Fibroblast of skin of right biceps (primary cell): ENCODE results near the gene PRPF31.
A peak's percentile ranks its signal among the peaks of the same experiment; 100 is the strongest.

Experiments used
- DNase-seq: peaks from one replicate; pipeline ENCODE4 v3.0.0-alpha.2; 2013

Gene PRPF31

DNA sequence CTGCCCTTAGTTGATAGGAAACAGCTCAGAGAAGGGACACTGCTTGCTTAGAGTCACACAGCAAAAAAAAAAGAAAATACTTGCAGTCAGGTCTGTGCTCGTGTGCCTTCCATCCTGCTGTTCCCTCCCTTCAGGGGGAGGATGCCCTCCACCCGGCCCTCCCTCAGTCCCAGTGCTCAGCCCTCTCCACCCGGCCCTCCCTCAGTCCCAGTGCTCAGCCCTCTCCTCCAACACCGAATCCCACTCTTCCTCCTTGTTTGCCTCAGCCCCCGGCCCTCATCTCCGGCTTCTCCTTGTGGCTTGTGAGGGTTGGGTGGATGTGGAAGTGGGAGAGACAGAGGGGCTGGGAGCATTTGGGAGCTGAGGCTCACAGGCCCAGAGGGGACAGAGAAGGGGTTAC is 5.9 kb upstream of the PRPF31 start:
- no peak for DNase-seq

DNA sequence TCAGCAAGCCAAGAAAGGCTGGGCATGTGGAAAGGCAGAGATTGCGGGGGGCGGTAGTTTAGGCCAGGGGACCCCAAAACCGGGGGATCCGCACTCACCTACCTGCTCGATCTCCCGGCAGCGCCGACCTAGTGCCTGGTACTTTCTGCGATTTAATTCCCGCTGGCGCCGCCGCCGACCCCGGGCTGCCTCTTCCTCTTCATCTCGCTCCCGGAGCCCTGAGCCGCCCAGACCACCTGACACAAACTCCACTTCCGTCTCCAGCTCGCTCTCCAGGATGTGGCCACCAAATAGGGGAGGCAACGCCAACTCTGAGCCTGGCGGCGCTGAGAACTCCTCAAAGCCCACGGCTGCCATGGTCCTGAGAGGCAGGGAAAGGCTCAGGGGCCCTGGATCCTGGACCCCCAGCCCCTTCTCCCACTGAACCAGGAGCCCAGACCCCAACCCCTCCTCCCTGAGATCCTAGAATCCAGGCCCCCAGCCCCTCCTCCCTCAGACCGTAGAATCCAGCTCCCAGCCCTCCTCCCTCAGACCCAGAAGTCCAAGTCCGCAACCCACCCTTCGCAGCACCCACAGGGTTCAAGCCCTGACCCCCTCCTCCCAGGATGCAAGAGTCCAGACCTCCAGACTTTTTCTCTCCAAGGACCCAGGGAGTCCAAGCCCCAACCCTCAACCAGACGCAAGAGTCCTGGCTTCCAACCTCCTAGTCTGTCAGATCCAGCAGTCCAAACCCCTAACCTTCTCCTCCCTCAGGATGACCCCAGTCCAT is 1.0 kb upstream of the PRPF31 start:
- DNase-seq: peak; percentile 19

DNA sequence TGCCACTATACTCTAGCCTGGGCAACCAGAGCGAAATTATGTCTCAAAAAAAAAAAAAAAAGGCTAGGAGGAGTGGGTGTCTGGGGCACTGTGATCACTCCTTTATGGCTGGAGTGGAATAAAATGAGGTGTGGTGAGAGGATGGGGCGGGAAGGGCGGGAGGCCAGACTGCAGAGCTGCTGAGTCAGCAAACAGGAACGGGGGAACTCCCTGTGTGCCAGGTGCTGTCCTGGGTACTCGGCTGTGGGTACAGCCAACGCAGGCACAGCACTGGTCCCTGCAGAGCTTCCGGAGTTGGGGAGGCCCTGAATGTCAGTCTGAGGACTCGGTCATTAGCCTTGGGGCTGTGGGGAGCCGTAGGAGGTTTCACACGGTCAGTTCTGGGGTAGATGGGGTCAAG is 5.7 kb downstream of the PRPF31 start:
- no peak for DNase-seq

DNA sequence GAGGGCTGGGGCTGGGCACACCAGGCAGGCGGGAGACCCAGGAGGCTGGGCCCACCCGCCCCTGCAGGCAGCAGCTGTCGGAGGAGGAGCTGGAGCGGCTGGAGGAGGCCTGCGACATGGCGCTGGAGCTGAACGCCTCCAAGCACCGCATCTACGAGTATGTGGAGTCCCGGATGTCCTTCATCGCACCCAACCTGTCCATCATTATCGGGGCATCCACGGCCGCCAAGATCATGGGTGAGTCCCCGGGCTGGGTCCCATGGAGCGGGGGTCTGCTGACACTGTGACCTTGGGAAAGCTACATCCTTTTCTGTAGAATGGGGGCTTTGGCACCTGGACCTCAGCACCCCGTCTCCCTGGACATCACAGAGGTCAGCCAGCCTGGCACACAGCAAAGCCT is 8.1 kb downstream of the PRPF31 start:
- no peak for DNase-seq

DNA sequence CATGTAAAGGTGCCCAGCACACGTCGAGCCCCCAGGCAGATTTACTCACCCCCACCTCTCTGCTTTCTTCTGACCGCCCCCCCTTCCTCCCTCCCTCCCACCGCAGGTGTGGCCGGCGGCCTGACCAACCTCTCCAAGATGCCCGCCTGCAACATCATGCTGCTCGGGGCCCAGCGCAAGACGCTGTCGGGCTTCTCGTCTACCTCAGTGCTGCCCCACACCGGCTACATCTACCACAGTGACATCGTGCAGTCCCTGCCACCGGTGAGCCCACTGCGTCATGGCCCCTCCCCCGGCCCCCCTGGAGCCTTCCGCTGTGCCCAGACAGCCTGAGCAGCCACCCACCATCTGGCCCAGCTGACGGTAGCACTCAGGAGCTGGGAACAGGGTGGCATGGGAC is 8.8 kb downstream of the PRPF31 start:
- DNase-seq: no peak

DNA sequence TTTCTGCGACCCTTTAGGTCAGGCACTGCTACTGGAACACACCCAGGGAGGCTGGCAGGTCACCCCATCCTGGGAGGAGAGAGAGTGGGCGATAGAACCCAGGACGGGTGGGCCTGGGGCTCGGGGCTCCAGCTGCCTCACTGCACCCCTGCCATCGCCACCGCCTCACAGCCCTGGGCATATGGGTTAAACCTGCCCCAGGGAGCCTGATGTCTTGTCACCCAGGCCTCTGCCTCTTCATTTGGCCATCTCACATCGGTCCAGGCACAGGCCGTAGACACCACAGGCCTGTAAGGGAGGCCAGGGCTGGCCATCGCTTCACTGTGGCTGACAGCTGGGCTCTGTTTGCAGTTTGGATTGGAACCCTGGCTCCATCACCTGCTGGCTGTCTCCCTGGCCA is 10.2 kb downstream of the PRPF31 start:
- DNase-seq: no peak

DNA sequence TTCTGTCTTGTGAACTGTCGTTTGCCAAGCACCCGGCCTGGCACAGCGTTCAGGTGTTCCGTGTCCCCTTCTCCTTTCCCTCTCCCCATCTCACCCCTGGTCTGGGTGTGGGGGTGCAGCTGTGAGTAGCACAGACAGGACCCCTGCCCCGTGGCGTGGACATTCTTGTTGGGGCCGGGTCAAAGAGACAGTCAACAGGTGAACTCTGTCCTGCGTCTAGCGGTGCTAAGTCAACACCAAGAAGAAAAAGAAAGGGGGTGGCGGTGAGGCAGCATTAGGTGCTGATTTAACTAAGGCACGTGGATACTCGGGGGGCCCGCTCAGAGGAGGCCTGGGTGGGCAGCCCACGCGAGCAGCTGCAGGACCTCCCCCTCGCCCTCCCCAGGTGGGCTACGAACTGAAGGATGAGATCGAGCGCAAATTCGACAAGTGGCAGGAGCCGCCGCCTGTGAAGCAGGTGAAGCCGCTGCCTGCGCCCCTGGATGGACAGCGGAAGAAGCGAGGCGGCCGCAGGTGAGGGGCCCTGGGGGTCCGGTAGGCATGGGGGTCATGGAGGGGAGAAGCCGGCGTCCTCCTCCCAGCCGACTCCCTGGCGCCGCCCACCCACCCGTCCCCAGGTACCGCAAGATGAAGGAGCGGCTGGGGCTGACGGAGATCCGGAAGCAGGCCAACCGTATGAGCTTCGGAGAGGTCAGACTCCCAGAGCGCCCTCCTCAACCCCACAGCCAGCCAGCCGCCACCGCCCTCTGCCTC is 12.3 kb downstream of the PRPF31 start:
- no peak for DNase-seq

DNA sequence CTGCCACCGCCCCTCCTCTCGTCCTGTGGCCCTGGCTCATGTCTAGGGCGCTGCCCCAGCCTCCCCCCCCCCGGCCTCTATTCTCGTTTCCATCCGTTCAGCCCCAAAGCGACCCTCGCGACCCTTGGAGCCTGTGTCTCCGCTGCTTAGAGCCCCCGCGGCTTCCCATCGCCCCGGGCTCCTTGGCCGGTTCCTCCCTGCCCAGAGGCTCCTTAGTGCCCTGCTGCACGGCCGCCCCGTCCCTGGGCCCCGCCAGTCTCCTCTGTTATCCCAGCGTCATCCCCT is 12.8 kb downstream of the PRPF31 start:
- DNase-seq: no peak

DNA sequence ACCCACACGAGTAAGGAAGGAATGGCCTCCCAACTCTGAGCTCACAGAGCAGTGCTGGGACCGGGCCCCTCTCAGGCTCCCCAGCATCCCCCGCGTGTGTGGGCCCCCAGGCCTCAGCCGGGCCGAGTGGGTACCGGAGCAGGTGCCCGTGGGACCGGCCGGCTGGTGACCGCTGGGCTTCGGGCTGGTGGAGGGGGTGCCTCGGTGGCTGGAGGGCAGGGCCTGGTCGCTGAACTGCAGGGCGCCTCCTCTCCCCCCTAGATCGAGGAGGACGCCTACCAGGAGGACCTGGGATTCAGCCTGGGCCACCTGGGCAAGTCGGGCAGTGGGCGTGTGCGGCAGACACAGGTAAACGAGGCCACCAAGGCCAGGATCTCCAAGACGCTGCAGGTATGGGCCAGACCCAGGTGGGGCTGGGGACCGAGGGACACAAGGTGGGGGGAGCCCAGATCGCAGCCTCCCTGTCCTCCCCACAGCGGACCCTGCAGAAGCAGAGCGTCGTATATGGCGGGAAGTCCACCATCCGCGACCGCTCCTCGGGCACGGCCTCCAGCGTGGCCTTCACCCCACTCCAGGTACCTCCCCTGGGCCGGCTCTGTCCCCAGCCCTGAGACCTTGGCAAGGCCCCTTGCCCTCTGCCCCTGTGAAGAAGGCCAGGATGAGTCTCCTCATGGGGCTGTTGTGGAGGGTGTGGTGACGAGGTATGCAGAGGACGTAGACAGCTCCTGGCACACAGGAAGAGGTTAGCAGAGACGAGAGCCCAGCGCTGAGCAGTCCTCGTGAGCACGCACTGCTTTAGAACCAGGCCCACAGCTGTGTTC is 13.5 kb downstream of the PRPF31 start:
- DNase-seq: no peak

DNA sequence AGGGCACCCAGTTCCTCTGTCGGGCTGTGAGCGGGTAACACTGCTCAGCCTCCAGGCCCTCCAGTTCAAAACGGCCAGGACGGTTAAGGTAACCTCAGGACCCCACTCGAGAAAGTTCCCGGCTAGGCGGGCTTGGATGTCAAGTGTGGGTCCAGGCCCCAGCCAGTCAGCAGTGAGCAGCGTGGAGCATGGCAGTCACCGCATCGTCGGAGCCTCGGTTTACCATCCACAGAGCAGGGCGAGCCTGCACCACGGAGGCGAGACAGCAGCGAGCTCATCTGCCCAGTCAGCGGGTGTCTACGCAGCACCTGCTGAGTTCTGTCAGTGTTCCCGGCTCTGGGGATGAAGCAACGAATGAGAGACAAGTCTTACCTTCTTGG is 14.1 kb downstream of the PRPF31 start:
- DNase-seq: no peak

DNA sequence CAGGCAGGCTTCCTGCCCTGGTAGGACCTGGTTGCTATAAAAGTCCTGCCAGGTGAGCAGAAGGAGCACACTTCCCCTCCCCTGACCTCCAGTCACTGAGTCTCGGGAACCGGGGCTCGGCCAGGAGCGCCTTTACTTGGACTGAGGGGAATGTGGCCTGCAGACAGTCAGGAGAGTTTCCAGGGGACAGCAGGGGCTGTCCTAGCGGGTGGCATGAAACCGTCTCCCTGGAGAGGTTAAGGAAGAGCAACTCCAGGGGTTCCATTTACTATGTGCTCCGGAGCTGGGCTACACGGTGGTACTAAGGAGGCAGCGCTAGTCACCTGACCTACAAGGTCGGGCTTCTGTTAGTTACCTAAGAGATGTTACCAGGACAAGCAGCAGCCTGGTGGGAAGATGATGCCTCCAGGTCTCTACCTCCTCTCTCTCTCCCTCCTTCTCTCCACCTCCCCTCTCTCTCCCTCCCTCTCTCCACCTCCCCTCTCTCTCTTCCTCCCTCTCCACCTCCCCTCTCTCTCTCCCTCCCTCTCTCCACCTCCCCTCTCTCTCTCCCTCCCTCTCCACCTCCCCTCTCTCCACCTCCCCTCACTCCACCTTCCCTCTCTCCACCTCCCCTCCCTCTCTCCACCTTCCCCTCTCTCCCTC is 17.9 kb downstream of the PRPF31 start:
- DNase-seq: peak; percentile 53

DNA sequence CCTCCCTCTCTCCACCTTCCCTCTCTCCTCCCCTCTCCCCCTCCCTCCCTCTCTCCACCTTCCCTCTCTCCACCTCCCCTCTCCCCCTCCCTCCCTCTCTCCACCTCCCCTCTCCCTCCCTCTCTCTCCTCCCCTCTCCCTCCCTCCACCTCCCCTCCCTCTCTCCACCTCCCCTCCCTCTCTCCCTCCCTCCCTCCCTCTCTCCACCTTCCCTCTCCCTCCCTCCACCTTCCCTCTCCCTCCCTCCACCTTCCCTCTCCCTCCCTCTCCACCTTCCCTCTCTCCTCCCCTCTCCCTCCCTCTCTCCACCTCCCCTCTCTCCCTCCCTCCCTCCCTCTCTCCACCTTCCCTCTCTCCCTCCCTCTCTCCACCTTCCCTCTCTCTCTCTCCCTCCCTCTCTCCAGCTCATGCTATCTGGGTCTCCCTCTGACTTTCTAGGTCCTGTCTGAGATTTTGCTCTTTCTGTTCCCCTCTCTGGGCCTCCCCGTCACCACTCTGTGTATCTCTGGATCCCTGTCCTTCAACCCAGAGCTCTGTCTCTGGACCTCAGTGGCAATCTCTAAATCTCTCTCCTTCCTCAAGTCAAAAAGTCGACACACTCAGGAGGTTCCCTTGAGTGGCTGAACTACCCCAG is 18.5 kb downstream of the PRPF31 start:
- no peak for DNase-seq

DNA sequence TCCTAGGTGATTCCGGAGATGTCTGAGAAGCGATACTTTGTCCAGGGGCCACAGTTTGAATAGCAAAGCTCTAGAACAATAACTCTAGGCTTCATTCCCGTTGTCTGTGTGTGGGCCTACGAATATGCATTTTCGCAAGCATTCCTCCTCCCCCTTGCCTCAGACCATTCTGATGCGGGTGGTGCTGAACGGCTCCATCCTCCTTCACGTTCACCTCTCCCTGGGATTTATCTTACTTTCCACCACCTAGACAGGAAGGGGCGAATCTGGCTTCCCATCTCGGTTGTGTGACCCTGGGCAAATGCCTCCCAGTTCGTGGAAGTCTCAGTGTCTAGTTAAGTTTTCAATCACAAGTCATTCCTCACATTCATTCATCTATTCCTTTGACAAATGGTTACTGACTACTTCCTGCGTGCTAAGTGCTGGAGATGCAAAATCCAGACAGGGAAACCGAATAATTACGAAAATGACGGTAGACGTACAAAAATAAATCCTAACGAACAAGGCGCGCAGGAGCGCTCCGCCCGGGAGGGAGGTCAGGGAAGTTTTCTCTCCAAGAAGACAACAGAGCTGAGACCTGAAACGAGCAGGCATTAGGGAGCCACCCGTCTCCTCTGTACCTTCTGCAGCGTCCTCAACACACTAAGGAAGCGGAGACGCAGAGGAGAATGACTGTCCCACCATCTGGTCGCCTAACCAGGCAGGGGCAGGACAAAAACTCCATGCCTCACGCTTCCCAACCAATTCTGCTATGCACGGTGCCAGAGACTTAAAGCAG is 20.7 kb downstream of the PRPF31 start:
- DNase-seq: no peak

DNA sequence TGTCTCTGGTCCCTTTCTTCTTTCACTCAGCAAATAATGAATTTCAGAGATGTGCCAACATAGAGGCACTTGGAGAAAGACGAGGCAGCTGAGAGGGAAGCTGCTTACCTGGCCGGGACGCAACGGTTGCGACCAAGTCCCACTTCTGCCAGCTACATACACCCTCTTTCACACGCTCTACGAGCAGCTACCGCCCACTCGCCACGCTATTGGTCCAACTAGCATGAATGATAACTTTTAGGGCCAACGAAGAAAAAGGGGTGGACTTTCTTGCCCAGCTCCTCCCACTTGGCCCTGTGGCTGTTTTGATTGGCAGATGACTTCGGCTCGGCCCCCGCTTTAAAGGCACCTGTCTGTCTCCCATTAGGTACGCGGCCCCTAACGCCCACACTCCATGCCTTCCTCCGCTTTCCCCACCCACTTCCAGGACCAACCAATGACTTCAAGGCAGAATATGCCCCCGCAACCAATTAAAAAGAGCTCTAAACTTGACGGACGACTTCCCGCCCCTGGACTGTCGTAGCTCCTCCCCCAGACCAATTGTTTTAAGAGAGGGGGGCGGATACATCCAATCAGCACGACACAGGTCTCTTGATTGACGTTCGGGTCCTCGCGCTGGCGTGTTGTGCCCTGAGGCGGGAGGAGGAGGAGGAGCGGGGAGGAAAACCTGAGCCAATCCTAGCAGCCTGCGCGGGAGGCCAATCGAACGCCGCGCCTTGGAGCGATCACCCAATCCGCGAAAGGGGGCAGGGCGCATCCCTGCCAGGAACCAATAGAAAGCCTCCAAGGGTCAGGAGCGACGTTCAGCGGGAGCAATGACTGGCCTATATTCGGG is 21.5 kb downstream of the PRPF31 start:
- peak; percentile 100 for DNase-seq

DNA sequence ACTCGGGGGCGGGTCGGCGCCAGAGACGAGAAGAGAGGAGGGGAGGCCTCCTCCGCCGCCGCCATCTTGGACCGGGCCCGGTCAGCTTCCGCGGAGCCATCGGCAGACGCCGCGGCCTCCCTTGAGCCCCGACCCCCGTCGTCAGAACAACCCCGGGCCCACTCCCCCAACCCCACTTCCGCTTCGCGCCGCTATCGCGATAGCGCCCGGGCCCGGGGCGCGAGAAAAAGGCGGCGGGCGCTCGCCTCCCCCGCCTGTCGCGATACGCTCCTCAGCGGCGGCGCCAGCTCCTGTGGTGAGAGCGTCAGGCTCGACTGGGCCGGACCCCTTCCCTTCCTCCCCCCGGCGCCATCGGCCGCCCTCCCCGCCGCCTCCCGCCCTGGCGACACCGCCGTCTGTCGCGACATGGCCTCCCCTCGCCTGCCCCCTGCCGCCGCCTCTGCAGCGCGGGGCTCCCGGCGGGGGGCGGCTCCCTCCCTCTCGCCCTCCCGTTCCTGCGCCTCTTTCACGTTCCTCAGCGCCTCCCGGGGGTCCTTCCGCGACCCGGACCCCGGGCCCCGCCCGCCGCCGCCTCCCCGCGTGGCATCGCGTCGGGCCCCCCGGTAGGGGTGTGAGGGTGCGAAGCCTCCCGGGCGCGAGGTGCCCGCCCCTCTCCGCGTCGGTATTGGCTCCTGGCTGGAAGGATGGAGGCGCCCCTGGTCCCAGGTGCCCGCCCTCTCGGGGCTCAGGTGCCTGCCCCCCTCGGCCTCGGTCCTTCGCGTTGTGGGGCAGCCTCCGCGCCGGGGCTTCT is 22.3 kb downstream of the PRPF31 start, which contains the start of gene CNOT3:
CNOT3 (plus strand) TSS at position 64 of the 790 bp plus-strand sequence. CDS start 5,217 bp downstream, outside the sequence.
- DNase-seq: no peak

DNA sequence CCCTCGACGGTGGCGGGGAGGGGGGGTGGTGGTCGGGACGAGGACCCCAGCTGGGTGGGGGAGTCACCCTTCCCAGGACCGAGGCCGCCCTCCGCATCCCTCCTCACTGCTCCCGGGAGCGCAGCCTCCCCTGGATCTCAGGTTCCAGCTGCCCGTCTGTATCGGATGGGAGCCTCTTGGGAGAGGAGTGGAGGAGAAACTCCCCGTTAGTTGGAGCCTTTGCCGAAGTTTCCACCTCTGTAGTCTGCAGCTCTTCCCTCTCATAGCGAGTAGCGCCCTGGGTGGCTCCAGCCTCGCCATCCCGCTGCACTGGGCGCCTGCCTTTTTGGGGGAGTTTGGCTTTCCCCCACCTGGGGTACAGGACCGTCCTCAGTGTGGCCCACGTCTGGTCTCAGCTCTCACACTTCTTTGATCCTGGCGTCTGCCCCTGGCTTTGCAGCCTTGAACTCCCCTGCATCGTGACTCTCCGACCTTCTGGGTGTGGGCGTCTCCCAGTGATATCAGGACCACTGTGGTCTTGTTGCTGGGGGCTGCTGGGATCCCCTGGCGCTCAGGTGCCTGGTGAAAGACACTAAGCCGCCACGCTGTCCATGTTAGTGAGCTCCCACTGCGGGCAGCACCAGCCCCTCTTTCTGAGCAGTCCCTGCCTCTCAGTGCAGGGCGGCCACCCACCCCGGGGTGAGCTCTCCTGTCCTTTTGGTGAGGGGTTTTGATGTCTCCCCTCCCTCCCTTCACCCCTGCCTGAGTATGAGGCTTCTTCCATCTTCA is 23.1 kb downstream of the PRPF31 start:
- no peak for DNase-seq

DNA sequence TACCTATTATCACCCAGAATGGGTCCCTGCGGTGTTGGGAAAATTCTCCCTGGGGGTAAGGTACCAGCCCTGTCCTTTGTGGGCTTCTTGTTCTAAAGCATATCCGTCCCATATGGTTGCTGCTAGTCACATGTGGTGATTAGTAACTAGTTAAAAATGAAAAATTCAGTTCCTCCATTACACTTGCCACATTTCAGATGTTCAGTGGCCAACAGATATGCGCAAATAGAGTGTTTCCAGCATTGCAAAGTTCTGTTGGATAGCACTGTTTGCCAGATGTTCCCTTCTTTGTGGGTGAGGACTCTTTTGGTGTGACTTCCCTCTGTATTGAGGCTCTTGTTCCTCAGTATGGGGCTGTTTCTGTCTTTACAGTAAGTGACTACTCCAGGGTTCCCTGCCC is 25.8 kb downstream of the PRPF31 start:
- peak; percentile 24 for DNase-seq

DNA sequence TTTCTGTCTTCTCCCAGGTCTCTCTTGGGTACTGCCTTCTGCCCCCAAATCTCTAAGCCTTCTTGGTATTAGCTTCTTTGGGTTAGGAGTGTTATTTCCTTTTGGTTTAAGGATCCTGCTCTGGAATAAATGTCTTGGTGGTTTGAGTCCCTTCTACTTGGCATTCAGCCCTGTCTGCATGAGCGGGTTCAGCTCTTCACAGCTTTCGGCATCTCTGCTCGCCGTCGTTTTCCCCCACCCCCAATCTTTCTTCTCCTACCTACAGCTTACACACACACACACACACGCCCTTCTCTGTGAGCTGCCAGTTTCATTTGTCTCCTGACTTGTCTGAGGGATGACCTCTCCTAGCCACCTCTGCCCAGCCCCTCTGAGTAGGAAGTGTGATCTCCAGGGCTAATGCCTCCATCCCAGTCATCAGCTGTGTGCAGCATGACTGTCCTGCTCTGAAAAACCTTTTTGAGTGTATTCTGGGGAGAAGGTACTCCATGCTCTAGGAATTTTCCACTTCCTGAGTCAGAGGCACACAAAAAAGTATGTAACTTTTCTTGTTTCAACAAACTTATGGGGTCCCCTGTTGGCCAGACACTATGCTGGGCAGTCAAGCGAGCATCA is 26.7 kb downstream of the PRPF31 start:
- DNase-seq: no peak
